PFSK-1 (cell line): ENCODE measurements around the gene UBAC2.

ENCODE experiments used
- POLR2AphosphoS5 ChIP-seq: IDR thresholded peaks from 2 replicates; pipeline ENCODE4 v1.6.1; 2012; ENCODE audit warnings: low read depth, mild to moderate bottlenecking, control low read depth, low read length, moderate library complexity
- REST ChIP-seq, 2 experiments: IDR thresholded peaks; 2 replicates each; pipeline versions ENCODE4 v1.6.1 to v1.8.0; 2011 to 2012; ENCODE audit warnings: low read depth in 2 of 2, low read length in 2 of 2, control low read depth in 1 of 2, inconsistent platforms in 1 of 2, mild to moderate bottlenecking in 1 of 2, moderate library complexity in 1 of 2; ENCODE audit not compliant: insufficient read depth in 1 of 2
- SIN3A ChIP-seq: IDR thresholded peaks from 2 replicates; pipeline ENCODE4 v1.6.1; 2012; ENCODE audit warnings: mild to moderate bottlenecking, low read length, moderate library complexity, borderline replicate concordance; ENCODE audit not compliant: insufficient read depth
- TAF1 ChIP-seq: IDR thresholded peaks from 2 replicates; pipeline ENCODE4 v1.6.1; 2012; ENCODE audit warnings: low read length, control low read depth, borderline replicate concordance; ENCODE audit not compliant: insufficient read depth

GRCh38 chr13:99347335-99347878 is 146.8 kb downstream of the UBAC2 start:
- TF ChIP-seq POLR2AphosphoS5, result no peak
- TF ChIP-seq TAF1, result no peak
- no peak for TF ChIP-seq SIN3A
- TF ChIP-seq REST (IDR thresholded peaks at IDR 0.05; ENCODE audit: insufficient read depth in 1 of 2, low read depth in 2 of 2, low read length in 2 of 2), result no peak
